Measurements from ENCODE around the gene RSRP1. TPM values are rescaled to one million over a fixed set of nuclear protein-coding genes. Genes with fewer than 3 reads are reported as not detected.

The RSRP1 gene
- total RNA-seq, 1 donor from 2014 or later: 48.5 TPM

GRCh38 chr1:25197235-25197975 lies 49.8 kb downstream of the RSRP1 start:
- no peak for DNase-seq (ENCODE audit: low spot score in 2 of 2)
- no peak for FAIRE-seq

GRCh38 chr1:25196830-25197229 lies 50.4 kb downstream of the RSRP1 start:
- no peak for FAIRE-seq
- no peak for DNase-seq (ENCODE audit: low spot score in 2 of 2)

- FAIRE-seq: no peak
- DNase-seq (ENCODE audit: low spot score in 2 of 2): no peak
Observed at GRCh38 chr1:25195835-25196234, 51.4 kb downstream of the RSRP1 start.

GRCh38 chr1:25194572-25195020 lies 52.7 kb downstream of the RSRP1 start:
- no peak for FAIRE-seq
- DNase-seq (ENCODE audit: low spot score in 2 of 2): no peak

- no peak for FAIRE-seq
- DNase-seq (ENCODE audit: low spot score in 2 of 2): no peak
Observed at GRCh38 chr1:25194054-25194453, 53.2 kb downstream of the RSRP1 start.

- no peak for DNase-seq (ENCODE audit: low spot score in 2 of 2)
- FAIRE-seq: no peak
Observed at GRCh38 chr1:25193229-25193628, 54.0 kb downstream of the RSRP1 start.

Other genes with a start within 250 kb of the RSRP1 start
- 34.2 TPM for gene SYF2, start 15.0 kb downstream of the RSRP1 start, total RNA-seq
- gene RHD, start 25.1 kb upstream of the RSRP1 start, total RNA-seq: 0.41 TPM
- 186 TPM for gene TMEM50A, start 90.9 kb upstream of the RSRP1 start, total RNA-seq
- gene RHCE, start 173.4 kb upstream of the RSRP1 start, total RNA-seq: under 0.01 TPM
- gene MACO1, start 183.4 kb upstream of the RSRP1 start, total RNA-seq: 103 TPM